ENCODE measurements around the gene LRP1B.

The LRP1B gene

DNA sequence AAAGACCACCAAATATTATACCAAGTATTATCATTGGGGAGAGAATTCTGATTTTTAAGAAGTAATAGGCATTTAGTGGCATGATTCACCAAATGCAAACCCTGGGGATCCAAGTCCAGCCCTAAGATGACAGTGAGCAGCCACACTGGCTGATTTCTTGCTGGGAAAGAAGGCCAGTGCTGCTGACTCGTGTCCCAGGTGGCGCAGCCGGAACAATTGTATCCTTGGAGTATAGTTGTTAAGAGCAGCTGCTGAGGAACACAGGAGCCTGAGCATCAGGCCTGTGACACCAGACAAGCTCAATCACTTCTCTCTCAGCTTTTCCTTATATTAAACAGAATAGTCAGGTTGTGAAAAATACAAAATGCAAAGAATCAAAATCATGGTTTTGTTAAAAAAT, 48.4 kb downstream of the LRP1B start:
- Histone ChIP-seq H3K4me1 (ENCODE audit: control insufficient read depth, insufficient read depth, low read length, poor library complexity, severe bottlenecking) (no peaks in the 10 kb centered on the region), H3K27me3 (replicated peaks; ENCODE audit: control insufficient read depth, insufficient read depth, low read length, poor library complexity, severe bottlenecking) (no peaks in the 10 kb centered on the region), H3K27ac (ENCODE audit: insufficient read depth, low read length, poor library complexity, severe bottlenecking) (no peak overlapping the region), H3K9me3 (ENCODE audit: control insufficient read depth, low read length) (peaks cover 3% of the 10 kb centered on the region), H3K36me3 (ENCODE audit: control insufficient read depth, insufficient read depth, low read length) (no peaks in the 10 kb centered on the region), H3K4me3 (ENCODE audit: insufficient read depth, low read depth, low read length, poor library complexity, severe bottlenecking) (no peak overlapping the region)
- DNase-seq, result no peak

DNA sequence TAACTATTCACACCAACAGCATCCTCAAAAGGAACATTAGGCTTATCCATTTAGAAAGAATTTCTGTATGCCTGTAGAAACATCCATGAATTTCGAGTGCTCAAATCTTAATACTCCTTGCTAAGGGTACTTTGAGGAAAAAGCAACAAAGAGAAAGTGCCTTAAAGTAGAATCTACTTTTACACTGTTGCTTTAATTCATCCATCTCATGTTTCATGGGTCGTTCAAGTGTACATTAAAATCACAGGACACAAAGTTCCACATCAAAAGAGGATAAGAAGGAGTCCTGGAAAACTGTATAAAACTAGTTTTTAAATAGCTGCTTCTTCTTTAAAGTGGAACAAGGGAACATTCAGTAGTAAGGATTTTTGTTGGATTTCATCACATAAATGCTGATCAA, 54.5 kb downstream of the LRP1B start:
- no peak for DNase-seq
- H3K36me3 ChIP-seq (ENCODE audit: control insufficient read depth, insufficient read depth, low read length), result no peaks in the 10 kb centered on the region
- H3K9me3 ChIP-seq (ENCODE audit: control insufficient read depth, low read length), result peaks cover 3% of the 10 kb centered on the region
- H3K4me3 ChIP-seq (ENCODE audit: insufficient read depth, low read depth, low read length, poor library complexity, severe bottlenecking), result no peak overlapping the region
- H3K27ac ChIP-seq (ENCODE audit: insufficient read depth, low read length, poor library complexity, severe bottlenecking), result no peak overlapping the region
- H3K4me1 ChIP-seq (ENCODE audit: control insufficient read depth, insufficient read depth, low read length, poor library complexity, severe bottlenecking), result no peaks in the 10 kb centered on the region
- H3K27me3 ChIP-seq (replicated peaks; ENCODE audit: control insufficient read depth, insufficient read depth, low read length, poor library complexity, severe bottlenecking), result no peaks in the 10 kb centered on the region

DNA sequence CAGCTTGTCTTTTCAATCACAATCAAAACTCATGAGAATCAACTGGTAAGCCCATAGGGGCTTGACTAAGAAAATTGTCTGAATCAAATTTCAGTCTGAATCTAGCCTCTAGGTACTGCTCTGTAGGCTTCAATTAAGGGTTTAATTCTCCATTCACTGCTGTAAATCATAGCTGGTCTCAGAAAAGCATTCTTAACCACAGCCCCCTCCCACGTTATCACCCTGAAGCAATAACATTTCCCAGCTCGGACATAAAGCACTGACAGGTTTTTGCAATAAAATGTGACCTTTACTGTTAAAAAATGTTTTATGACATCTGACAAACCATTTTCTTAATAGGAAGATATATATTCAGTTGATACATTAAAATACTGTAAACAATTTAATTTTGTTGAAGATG, 55.0 kb downstream of the LRP1B start:
- Histone ChIP-seq H3K27me3 (replicated peaks; ENCODE audit: control insufficient read depth, insufficient read depth, low read length, poor library complexity, severe bottlenecking) (no peaks in the 10 kb centered on the region), H3K9me3 (ENCODE audit: control insufficient read depth, low read length) (peaks cover 3% of the 10 kb centered on the region), H3K27ac (ENCODE audit: insufficient read depth, low read length, poor library complexity, severe bottlenecking) (no peak overlapping the region), H3K4me1 (ENCODE audit: control insufficient read depth, insufficient read depth, low read length, poor library complexity, severe bottlenecking) (no peaks in the 10 kb centered on the region), H3K4me3 (ENCODE audit: insufficient read depth, low read depth, low read length, poor library complexity, severe bottlenecking) (no peak overlapping the region), H3K36me3 (ENCODE audit: control insufficient read depth, insufficient read depth, low read length) (no peaks in the 10 kb centered on the region)
- no peak for DNase-seq

DNA sequence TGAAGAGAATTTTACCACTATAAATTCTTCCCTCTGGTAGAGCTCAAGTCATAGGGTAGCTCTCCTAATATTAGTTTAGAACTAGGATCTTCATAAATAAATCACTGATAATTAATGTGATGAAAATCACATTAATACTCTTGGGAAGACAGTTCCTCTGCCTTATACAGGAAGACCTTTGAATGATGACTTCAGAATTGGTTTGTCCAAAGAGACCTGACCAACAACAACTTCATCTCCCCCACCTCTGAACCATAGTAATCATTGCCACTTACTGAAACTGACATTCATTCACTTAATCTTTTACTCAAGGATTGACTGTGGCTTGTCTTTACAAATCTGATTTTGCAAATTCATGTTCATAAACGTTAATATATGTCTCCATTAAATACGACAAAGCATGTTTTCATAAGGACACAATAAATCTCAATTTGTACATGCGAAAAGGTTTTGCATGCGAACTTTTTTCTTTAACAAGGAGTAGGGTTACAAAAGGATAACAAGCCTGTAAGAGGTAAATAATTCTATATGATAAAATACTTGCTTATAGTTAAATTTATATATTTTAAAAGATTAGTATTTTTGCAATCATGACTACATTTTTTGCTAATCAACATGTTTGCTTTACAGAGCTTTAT, 61.4 kb downstream of the LRP1B start:
- H3K4me3 ChIP-seq (ENCODE audit: insufficient read depth, low read depth, low read length, poor library complexity, severe bottlenecking), result no peak overlapping the region
- no peaks in the 10 kb centered on the region for H3K27me3 ChIP-seq (replicated peaks; ENCODE audit: control insufficient read depth, insufficient read depth, low read length, poor library complexity, severe bottlenecking)
- no peaks in the 10 kb centered on the region for H3K4me1 ChIP-seq (ENCODE audit: control insufficient read depth, insufficient read depth, low read length, poor library complexity, severe bottlenecking)

DNA sequence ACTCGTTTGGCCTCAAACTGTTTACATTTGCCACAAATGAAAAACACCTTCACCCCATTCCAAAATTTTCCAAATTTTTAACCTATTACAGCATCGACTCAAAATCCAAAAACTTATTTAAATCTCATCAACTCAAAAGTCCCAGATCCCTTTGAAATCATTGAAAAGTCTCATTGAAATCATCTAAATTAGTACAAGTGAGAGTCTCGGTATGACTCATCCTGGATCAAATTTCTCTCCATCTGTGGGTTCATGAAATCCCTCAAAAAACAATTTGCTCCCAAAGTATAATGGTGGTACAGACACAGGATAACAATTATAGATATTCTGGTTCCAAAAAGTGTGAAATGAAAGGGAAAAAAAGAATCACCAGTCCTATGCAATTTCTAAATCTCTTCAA, 65.1 kb downstream of the LRP1B start:
- Histone ChIP-seq H3K27ac (ENCODE audit: insufficient read depth, low read length, poor library complexity, severe bottlenecking) (no peak overlapping the region), H3K36me3 (ENCODE audit: control insufficient read depth, insufficient read depth, low read length) (no peaks in the 10 kb centered on the region), H3K9me3 (ENCODE audit: control insufficient read depth, low read length) (no peaks in the 10 kb centered on the region), H3K4me3 (ENCODE audit: insufficient read depth, low read depth, low read length, poor library complexity, severe bottlenecking) (no peak overlapping the region), H3K4me1 (ENCODE audit: control insufficient read depth, insufficient read depth, low read length, poor library complexity, severe bottlenecking) (no peaks in the 10 kb centered on the region), H3K27me3 (replicated peaks; ENCODE audit: control insufficient read depth, insufficient read depth, low read length, poor library complexity, severe bottlenecking) (no peaks in the 10 kb centered on the region)
- no peak for DNase-seq

More for the DNA sequence above, 61.4 kb downstream of the LRP1B start:
- no peak for DNase-seq
- no peak overlapping the region for H3K27ac ChIP-seq (ENCODE audit: insufficient read depth, low read length, poor library complexity, severe bottlenecking)
- H3K9me3 ChIP-seq (ENCODE audit: control insufficient read depth, low read length), result no peaks in the 10 kb centered on the region
- no peaks in the 10 kb centered on the region for H3K36me3 ChIP-seq (ENCODE audit: control insufficient read depth, insufficient read depth, low read length)

DNA sequence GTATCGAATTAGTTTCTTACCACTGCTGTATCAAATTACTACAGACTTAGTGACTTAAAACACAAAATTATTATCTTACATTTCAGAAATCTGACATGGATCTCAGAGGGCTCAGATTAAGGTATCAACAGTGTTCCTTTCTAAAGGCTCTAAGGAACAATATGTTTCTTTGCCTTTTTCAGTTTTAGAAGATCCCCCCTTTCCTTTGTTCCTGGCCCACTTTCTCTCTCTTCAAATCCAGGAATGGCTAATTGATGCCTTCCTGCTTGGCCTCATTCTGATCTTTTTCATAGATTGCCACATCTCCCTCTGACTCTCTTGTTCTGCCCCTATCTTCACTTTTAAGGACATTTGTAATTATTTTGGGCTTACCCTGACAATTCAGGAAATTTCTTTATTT, 65.7 kb downstream of the LRP1B start:
- DNase-seq, result no peak

DNA sequence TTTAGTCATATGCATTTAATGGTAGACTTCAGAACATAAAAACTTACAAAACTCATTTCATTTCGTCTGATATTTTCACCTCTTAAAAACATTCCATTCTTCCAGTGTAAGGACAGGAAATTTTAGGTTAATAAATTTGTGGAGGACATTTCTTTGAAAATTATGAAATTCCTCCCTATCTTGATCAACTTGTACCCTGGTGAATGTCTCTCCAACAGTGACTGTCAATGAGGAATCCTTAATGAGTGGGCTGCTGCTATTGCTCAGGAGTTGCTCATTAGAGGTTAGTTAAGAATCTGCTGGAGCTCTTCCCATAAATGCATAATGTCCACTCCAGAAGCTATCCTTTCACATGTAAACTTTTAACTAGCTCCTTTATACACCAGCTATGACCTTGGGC, 69.1 kb downstream of the LRP1B start:
- DNase-seq, result no peak
- H3K27ac ChIP-seq (ENCODE audit: insufficient read depth, low read length, poor library complexity, severe bottlenecking), result no peak overlapping the region
- H3K36me3 ChIP-seq (ENCODE audit: control insufficient read depth, insufficient read depth, low read length), result no peaks in the 10 kb centered on the region
- H3K27me3 ChIP-seq (replicated peaks; ENCODE audit: control insufficient read depth, insufficient read depth, low read length, poor library complexity, severe bottlenecking), result no peaks in the 10 kb centered on the region
- H3K4me3 ChIP-seq (ENCODE audit: insufficient read depth, low read depth, low read length, poor library complexity, severe bottlenecking), result no peak overlapping the region
- H3K9me3 ChIP-seq (ENCODE audit: control insufficient read depth, low read length), result no peaks in the 10 kb centered on the region
- H3K4me1 ChIP-seq (ENCODE audit: control insufficient read depth, insufficient read depth, low read length, poor library complexity, severe bottlenecking), result no peaks in the 10 kb centered on the region

More for the DNA sequence above, 65.7 kb downstream of the LRP1B start:
- no peak overlapping the region for H3K4me3 ChIP-seq (ENCODE audit: insufficient read depth, low read depth, low read length, poor library complexity, severe bottlenecking)
- no peaks in the 10 kb centered on the region for H3K27me3 ChIP-seq (replicated peaks; ENCODE audit: control insufficient read depth, insufficient read depth, low read length, poor library complexity, severe bottlenecking)
- H3K4me1 ChIP-seq (ENCODE audit: control insufficient read depth, insufficient read depth, low read length, poor library complexity, severe bottlenecking), result no peaks in the 10 kb centered on the region
- no peaks in the 10 kb centered on the region for H3K9me3 ChIP-seq (ENCODE audit: control insufficient read depth, low read length)
- H3K27ac ChIP-seq (ENCODE audit: insufficient read depth, low read length, poor library complexity, severe bottlenecking), result no peak overlapping the region
- no peaks in the 10 kb centered on the region for H3K36me3 ChIP-seq (ENCODE audit: control insufficient read depth, insufficient read depth, low read length)

DNA sequence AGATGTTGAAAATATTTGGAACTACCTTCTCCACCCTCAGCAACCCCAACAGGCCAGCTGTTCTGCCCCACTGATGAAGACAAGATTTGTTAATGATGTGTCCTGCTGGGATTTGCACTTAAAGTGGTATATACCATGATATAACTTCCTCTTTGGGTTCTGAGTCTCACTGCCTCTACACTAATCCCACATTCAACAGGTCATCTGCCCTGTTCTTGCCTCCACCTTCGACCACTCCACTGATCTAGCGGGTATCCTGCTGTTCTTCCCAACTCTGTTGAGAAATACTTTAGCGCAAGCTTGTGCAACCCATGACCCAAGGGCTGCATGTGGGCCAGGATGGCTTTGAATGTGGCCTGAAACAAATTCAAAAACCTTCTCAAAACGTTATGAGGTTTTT, 72.7 kb downstream of the LRP1B start:
- Histone ChIP-seq H3K36me3 (ENCODE audit: control insufficient read depth, insufficient read depth, low read length) (no peaks in the 10 kb centered on the region), H3K4me1 (ENCODE audit: control insufficient read depth, insufficient read depth, low read length, poor library complexity, severe bottlenecking) (no peaks in the 10 kb centered on the region), H3K27me3 (replicated peaks; ENCODE audit: control insufficient read depth, insufficient read depth, low read length, poor library complexity, severe bottlenecking) (no peaks in the 10 kb centered on the region), H3K9me3 (ENCODE audit: control insufficient read depth, low read length) (no peaks in the 10 kb centered on the region), H3K4me3 (ENCODE audit: insufficient read depth, low read depth, low read length, poor library complexity, severe bottlenecking) (no peak overlapping the region), H3K27ac (ENCODE audit: insufficient read depth, low read length, poor library complexity, severe bottlenecking) (no peak overlapping the region)
- no peak for DNase-seq

DNA sequence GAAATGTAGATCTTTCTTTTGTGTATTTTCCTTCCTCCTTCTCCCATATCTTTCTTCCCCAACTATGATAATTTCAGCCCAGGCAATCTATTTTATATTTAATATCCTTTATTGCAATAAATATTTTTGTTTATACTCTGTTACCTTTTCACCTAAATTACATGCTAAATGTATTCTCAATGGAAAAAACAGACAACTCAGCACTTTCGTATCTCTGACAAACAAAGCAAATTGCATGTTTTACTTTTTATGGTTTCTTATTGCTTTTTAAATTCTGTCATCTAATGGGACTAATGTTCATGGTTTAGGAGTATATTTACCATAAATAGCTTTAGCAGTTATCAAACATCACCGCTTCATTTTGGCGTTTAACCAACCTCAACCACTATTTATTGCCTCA, 74.0 kb downstream of the LRP1B start:
- Histone ChIP-seq H3K27me3 (replicated peaks; ENCODE audit: control insufficient read depth, insufficient read depth, low read length, poor library complexity, severe bottlenecking) (no peaks in the 10 kb centered on the region), H3K9me3 (ENCODE audit: control insufficient read depth, low read length) (no peaks in the 10 kb centered on the region), H3K27ac (ENCODE audit: insufficient read depth, low read length, poor library complexity, severe bottlenecking) (no peak overlapping the region), H3K36me3 (ENCODE audit: control insufficient read depth, insufficient read depth, low read length) (no peaks in the 10 kb centered on the region), H3K4me1 (ENCODE audit: control insufficient read depth, insufficient read depth, low read length, poor library complexity, severe bottlenecking) (no peaks in the 10 kb centered on the region), H3K4me3 (ENCODE audit: insufficient read depth, low read depth, low read length, poor library complexity, severe bottlenecking) (no peak overlapping the region)
- DNase-seq, result no peak

DNA sequence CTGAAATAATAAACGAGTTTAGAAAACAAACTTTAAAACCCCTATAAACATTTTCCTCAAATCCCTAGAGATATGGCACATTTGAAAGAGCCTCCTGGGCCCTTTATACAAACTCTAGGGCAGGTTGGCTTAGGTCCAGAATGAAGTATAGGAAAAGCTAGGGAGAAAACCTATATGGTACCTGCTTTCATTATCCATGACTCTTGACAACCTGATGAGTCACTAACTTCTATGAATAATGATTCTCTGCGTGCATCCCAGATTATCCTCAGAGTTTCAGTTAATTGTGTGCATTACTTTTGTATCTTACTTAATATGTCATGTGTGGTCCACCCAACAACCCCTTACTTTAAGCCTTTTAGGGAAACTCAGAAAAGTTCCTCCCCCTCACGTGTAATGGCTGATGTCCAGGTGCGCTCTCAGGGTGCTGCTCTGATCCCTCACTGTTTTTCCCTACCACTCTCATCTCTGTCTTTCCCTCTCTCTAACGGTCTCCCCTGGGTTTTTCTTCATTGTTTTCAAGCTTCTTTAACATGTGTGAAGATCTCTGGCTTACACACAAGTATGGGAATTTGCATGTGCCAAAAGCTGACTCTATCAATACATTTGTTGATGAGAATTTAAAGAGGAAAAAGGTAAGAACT, 78.5 kb downstream of the LRP1B start:
- Histone ChIP-seq H3K27ac (ENCODE audit: insufficient read depth, low read length, poor library complexity, severe bottlenecking) (no peak overlapping the region), H3K4me3 (ENCODE audit: insufficient read depth, low read depth, low read length, poor library complexity, severe bottlenecking) (no peak overlapping the region), H3K36me3 (ENCODE audit: control insufficient read depth, insufficient read depth, low read length) (no peaks in the 10 kb centered on the region), H3K9me3 (ENCODE audit: control insufficient read depth, low read length) (no peaks in the 10 kb centered on the region), H3K4me1 (ENCODE audit: control insufficient read depth, insufficient read depth, low read length, poor library complexity, severe bottlenecking) (no peaks in the 10 kb centered on the region), H3K27me3 (replicated peaks; ENCODE audit: control insufficient read depth, insufficient read depth, low read length, poor library complexity, severe bottlenecking) (no peaks in the 10 kb centered on the region)
- no peak for DNase-seq

All from effector memory CD4-positive, alpha-beta T cell (primary cell).